Stimulated activated CD8-positive, alpha-beta memory T cell treated with anti-CD3 and anti-CD28 coated beads, Interleukin-15, amount 100 ng/mL, for 1 hour (primary cell): Measurements from ENCODE around the gene GRID1.

Source experiments
- DNase-seq: peaks from one replicate; pipeline ENCODE4 v3.0.0-alpha.2; 2020; ENCODE audit warnings: low read depth

The GRID1 gene

DNA sequence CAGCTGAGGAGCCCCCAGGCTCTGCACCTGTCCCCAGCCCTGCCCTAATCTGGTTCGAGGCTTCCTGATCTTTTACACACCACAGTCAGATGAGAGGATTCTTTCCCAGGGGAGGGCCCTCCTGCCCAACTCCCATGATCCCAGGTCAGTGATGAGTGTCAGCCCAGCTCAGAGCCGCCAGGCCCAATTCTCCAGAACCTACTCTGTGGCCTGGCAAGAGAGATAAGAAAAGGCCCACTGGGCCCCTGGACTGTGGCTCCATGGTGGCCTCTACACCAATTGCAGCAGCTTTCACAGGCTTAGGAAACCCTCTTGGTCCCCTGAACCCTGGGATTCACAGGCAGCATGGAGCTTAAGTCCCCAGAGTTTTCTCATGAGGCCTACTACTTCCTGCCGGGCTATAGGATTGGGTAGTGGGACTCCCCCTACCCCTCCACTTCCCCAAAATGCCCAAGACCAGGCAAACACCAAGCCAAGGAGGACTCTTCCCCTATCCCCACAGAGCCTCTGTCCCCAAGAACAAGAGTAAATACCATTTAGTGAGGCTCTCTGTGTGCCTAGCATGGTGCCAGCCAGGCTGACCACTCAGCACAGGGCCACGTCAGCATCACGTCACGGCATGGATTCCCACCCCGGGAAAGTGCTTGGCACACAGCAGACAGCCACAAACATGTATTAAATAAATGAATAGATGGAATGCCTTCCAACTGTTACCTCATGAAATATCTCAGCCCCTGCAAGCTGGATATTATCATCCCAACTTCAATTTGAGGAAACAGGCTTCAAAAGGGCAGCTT is 100.0 kb downstream of the GRID1 start:
- no peak for DNase-seq

DNA sequence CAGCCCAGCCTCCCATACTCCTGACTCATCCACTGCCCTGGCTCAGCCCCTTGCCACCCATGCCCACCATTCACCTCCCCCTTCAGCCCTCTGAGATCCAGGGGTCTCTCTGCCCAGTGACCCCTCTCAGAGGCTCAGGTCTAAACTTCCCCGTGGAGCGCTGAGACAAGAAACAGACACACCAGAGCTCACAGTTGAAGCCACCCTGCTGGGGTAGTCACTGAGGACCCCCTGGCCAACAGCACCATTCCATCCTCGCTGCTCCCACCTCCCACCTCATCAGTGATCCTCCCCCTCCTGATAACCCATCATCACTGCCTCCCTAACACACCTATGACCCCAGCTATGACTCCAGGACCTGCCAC is 100.7 kb downstream of the GRID1 start:
- no peak for DNase-seq

DNA sequence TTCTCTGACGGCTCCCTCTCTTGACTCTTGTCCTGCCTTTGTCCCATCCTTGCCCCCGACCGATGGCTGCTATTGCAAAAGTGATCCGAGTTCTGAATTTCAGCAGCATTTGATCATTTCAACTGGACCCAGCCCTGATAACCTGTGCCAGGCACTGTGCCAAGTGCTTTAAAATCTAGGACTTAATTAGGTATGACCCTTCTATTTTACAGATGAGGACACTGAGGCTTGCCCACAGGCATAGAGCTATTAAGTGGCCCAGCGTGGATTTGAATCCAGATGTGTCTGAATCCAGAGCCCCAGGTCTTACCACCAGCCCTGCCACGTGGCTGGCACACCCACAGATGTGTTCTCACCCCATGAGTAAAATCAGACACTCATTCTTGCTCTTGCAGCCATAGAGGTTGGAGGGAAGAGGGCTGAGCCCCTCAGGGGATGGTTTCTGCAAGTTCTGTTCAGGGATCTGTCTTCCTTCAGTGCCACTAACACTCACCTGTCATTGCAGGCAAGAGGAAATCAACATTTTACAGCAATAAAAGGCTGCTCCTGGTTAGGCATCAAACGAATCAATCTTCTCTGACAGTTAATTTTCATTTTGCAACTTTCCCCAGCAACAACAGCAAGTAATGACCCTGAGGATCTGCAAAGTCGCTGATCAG is 101.2 kb downstream of the GRID1 start:
- DNase-seq = no peak

DNA sequence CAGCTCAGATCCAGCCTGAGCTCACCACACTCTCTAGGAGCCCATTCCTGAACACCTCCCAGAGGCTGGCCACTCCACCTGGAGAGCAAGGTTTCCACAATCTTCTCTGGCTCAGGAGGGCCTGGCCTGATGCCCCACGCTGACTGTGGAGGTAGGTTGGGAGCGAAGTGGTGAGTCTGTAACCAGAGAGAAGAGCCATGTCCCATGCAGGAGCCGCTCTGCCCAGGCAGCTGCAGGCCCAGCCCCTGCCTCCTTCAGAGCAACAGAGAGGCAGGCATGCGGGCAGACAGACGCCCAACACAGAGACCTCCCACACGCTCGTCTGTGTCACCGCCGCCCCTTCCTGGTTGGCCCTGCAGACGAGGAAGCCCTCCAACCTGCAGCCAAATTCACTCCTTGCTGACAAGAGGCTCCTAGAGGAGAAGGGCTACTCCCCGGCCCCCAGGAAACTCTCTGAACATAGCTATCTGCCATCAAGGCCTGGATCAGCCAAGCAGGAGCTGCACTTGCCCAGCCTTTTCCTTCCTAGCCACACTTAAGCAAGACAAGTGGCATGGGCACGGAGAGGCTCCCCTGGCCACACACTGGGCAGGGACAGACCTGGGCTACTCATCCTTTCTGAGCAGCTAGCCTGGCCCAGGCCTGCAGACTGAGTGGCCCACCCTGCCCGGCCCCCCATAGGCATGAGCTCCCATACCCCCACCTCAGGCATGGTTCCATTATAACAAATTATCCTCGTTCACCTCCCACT is 101.9 kb downstream of the GRID1 start:
- DNase-seq = no peak

DNA sequence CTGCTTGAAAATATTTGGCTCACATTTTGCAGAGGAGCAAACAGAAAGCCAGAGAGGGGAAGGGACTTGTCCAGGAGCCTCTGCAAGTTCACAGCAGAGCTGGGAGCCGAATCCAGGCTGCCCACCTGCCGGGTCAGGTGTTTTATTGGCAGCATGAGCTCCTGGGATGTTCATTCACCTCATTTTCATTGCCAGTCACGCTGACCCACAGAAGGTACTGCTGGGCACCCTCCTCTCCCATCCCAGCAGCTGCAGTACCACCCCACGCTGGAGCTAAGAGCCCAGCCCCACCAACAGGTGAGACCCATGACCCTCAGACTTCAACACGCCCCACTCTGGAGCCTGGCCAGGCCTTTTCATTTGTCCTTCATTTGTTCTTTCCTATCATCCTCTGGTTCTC is 102.7 kb downstream of the GRID1 start:
- DNase-seq = no peak

DNA sequence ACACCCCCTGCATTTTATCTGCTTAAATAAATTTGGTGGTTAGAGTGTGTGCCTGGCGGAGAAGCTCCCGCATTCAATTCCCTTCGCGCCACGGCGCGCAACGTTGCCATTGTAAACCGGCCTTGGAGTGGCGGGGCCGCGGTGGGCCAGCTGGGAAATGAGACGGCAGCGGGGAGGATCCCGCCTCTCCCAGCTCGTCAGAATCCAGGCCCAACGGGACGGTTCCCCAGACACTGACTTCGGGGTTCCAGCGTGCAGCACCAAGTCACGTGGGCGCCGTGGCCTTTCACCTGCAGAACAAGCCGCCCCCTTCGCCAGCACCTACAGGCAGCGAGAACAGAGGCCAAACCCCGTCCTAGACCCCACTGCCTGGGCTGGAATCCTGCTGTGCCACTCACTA is 103.4 kb downstream of the GRID1 start:
- DNase-seq = no peak

DNA sequence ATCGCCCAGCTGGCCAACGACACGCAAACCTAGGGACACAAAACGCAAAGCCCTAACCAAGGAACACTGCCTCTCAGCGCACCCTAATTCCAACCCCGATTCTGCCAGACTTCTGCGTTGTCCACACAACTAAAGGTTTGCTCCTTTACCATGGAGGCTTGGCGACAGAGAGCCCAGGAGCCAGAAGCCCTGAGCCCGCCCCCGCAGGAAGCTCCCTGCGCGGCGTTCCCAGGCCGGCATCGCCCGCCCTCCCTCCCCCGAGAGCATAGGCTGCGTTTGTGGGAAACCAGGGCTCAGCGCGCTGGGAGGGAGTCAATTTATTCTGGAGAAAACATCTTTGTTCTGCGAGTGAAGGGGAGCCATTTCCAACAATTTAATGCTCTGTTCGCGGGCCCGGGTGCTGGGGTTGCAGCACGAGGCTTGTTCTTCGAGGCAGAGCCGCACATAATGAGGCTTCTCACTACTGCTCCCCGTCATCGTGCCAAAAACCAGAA is 103.9 kb downstream of the GRID1 start:
- DNase-seq = no peak

DNA sequence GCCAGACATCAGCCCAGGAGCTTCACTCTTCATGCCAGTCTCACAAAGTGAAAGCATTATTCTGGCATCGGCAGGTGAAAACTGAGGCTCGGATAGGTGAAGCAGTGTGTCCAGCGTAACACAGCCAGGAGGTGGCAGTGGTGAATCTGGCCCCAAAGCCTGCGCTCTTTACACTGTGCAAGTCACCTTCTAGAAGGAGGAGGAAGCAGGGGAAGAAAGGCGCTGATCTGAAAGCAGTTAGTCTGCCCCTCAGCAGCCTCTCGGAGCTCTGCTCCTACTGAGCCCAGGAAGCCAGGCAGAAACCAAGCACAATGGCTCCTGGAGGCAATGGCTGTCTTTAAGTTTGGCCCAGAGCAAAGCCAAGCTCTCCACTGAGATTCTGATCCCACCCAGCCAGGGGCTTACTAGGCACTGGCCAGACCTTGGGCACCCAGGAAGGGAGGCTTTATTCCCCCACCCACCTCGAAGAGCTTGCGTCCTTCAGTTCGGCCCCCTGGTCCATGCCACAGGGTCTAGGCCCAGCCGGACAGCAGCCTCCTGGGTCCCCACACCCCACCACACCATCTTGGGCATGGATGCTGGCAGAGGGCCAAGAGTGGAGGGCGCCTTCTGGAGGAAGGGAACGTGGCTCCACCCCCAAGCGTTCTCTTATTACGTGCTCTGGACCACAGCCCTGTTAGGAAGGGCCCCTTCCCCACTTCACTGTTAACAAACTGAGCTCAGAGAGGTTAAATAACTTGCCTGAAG is 104.5 kb downstream of the GRID1 start:
- DNase-seq = no peak

DNA sequence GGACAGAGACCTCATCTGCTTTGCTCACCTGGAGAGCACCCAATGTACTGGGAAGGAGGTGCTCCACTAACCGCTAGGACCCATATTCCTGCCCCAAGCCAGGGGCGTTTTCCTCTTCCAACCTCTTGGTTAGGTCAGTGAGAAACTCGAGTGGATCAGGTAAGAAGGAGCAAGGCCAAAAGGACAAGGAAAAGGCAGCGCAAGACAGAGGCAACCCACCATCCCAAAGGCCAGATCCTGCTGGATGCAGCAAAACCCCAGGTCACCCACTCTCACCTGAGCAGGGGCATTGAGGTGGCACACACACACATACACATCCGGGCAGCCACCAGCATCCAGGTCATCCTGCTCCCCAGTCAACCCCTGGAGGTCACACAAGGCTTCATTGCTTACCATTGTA is 105.1 kb downstream of the GRID1 start:
- DNase-seq = no peak

DNA sequence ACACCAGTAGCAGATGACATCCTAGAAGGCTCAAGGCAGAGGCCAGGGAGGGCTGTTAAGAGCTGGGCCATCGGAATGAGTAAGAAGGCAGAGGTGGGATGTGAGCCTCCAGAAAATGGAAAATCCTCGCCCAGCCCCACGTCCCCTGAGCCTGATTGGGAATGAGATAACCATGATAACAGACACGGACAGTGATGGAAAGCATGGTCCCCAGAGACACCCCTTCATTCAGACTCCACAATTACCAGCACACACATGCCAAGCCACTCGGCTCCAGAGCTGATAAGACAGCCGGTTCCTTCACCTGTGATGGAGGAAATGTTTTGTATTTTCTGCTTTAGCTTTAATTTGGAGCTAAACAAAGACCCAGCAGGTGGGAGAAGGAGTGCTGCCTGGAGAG is 106.0 kb downstream of the GRID1 start:
- no peak for DNase-seq

DNA sequence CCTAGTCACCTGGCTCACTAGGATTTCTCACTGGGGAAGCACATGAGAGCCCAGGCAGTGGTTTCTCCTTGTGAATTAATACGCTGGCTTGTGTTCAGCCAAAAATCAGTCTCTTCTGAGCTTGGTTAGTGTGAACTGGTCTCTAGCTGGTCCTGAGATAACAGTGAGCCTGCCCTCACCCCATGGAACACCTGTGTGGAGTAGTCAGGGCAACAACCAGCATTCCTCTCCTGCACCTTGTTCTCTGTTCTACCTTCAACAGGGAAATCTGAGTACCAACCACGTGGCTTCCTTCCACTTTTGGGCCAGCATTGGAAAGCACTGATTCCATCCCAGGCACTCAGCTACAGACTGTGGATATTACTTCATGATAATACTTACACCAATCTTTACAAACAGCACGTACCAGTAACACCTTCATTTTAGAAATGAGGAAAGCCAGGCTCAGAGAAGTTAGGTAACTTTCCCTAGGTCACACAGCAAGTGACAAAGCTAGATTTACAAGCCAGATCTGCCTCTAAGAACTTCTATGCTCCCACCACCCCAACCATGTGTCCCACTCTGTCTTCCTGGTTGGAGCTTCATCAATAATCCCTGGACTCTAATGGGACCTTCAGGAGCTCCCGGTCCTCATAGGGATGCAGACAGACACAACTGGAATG is 106.6 kb downstream of the GRID1 start:
- DNase-seq = no peak

DNA sequence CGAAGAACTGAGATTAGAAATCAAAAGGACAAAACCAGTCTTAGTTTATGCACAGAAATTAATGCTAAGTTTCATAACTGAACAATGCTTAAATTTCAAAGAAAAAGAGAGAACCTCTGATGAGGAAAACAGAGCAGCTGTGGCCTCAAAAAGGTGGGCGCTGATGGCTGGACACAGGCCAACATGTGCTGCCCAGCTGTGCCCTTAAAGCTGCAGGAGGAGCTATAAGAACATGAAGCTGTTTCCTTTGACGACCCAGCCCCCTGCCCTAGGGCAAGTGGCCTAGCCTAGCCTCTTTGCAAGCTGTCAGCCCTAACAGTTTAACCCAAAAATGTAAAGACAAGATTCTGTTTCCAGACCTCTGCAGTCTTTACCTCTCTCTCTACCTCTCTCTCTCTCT is 107.7 kb downstream of the GRID1 start:
- no peak for DNase-seq

DNA sequence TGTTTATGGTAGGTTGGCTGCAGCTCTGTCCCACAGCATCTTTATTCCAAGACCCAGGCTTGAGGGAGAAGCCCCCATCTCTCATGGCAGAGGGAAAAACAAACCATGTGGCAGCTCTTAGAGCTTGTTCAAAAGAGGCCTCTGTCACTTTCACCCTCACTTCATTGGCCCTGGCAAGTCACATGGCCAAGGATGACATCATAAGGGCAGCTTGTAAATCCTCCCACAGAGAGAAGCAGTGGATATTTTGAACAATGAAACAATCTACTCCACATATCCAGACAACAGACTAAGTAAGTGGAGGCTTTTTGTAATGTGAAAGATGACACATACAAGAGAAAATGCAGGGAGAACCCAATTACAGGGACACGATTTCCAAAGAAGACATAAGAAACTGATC is 108.1 kb downstream of the GRID1 start:
- no peak for DNase-seq

DNA sequence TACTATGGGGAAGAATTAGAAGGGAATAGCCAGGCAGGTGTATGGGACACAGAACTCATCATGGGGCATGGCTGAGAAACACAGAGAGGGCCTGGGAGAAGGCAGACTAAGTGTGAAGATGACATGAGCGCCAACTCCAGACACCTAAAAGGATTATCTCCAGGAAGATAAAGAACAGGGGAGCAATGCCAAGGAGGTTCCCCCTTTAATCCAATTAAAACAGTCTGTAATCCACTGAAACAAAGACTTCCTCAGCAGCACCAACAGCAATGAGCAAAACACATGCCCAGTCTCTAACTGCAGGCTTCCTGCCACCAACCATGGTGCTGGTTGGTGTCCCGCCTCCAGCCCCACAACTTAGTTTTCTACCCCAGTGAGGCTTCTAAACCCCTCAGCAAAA is 108.9 kb downstream of the GRID1 start:
- no peak for DNase-seq

DNA sequence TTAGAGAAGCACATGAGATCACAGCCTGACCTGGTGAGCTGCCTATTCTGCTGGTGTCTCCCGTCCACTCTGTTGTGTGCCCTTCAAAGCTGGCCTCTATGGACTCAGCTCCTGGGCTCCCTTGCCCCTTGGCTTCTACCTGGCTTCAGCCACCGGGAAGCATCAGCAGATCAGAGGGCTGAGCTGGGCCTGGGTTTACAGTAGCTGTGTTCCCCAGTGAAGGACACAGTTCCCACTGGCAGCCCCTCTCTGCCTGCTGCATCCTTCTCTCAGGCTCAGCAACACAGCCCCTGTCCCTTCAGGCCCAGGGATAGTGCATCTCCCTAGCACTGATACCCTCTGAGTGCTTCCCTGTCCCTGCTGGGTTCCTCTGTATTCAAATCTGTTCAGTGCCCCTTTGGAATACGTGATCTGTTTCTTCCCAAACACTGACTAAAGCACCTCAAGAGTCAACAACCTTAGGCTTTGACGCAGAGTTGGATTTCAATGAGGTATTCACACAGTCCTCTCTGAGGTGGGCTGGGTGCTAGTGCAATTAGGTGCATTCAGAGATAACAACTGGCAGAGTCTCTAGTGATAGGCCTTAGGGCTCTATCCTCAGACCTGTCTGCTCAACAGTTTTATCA is 109.8 kb downstream of the GRID1 start:
- DNase-seq = no peak

DNA sequence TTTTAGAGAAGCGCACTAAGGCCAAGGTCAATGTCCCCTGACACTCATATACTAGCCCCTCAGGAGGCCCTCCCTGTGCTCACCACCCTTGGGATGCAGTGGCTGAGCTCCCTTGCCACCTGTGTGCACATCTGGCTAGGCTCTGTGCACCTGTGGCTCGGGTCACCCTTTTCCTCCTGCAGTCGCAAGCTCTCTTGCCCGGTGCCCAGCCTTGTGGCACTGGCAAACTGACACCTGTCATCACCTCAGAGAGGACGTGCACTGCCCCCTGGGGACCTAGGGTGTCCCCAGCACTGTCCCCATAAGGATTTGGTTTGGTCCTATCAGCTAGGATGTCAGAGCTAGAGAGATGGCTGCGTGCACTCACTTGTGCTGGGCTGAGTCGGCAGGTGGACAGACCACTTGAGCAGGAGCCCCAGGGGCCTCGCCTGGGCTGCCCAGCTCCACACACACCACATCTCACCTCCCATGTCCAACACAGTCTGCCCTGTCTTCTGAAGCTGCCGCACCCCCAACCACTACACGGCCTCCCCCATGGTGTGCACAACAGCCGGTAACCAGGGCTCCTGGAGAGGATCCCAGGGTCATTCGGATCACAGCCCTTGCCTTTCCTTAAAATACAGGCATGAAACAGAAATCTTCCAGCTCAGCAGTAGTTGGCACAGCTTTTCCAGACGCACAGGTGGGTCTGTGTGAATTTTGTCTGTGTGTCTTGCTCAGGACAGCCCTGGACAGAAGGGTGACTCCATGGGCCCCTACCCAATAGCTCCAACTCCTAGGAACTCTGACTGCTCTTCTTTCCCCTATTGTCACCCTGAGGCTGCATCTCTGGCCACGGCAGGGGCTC is 111.0 kb downstream of the GRID1 start:
- no peak for DNase-seq

DNA sequence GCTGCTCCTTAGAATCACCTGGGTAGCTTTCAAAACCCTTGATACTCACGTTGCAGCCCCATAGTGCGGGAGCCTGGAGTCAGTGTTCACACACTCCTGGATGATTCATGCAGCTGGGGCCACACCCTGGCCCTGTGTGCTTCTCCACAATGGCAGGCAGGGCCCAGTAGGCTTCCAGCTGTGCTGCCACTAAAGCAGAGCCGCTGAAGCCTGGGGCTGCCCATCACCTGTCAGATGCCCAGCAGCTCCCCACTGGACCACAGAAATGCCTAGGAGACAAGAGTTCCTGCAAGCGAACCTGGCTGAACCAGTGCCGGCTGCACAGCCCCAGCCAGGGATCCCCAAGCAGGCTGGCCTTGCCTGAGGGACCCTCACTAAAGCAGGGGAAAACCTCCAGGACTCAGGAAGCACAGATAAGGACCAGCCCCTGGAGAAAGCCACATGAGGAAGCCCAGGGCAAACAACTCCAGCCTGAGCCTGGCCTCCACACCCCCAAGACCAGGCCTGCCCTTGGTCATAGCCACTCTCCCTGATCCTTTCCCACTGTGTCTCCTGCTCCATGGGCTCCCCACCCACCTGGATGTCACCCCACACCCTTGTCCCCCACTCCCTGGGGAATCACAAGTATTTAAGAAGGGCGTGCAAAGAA is 111.9 kb downstream of the GRID1 start:
- no peak for DNase-seq

DNA sequence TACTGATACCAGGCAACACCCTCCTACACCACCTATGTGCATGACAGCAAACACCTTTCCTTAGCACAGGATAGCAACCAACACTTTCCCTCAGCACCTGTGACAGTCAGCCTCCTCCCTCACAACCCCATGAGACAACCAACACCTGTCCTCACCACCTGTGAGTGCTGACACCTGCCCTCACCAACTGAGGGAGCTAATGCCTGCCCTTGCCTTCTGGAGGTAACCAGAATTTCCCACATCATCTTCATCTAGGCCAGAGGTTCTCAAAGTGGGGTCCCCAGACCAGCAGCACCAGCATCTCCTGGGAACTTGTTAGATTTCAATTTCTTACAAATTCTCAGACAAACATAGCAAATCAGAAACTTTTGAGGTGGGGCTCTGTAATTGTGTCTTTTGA is 112.5 kb downstream of the GRID1 start:
- DNase-seq = no peak

DNA sequence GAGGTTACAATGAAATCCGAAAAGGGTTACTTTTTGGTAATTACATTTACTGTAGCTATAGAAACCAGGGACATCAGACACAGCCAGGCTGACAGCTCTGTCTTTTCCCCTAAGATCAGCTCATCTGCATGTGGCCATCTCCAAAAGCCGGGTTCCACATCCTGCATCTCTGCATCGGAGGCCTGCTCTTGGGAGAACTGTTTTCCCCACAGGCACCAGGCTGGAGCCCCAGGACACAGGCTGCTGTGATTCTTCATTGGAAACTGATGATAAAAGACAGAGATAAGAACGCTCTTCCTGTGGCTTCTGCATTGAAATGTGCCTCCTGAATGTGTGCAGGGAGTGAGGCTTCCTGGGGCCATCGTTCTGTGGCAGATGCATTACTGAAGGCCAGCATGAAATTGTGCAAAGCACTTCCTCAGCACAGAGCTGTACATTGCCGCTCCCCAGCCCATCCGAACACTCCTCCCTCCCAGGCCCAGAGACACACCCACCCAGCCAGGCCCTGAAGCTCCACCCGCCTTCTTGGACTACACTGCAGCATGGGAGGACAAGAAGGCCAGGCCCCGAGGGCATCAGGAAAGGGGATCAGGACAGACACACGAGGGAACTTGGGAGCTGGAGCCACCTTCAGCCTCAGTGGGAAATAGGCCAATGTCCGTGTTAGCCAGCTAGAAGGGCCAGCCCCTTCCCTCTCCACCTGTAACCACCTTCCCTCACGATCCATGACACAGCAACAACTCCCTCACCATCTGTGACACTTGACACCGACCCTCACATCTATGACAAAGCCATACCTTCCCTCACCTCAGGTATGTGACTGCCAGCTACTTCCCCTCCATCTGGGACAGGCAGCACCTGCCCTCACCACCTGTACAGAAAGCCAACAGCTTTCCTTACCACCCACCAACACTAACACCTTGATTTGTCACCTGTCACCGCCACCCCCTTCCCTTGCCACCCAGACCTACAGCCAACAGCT is 113.2 kb downstream of the GRID1 start:
- DNase-seq = no peak
